Measurements from ENCODE around the gene TTYH3.

DNA sequence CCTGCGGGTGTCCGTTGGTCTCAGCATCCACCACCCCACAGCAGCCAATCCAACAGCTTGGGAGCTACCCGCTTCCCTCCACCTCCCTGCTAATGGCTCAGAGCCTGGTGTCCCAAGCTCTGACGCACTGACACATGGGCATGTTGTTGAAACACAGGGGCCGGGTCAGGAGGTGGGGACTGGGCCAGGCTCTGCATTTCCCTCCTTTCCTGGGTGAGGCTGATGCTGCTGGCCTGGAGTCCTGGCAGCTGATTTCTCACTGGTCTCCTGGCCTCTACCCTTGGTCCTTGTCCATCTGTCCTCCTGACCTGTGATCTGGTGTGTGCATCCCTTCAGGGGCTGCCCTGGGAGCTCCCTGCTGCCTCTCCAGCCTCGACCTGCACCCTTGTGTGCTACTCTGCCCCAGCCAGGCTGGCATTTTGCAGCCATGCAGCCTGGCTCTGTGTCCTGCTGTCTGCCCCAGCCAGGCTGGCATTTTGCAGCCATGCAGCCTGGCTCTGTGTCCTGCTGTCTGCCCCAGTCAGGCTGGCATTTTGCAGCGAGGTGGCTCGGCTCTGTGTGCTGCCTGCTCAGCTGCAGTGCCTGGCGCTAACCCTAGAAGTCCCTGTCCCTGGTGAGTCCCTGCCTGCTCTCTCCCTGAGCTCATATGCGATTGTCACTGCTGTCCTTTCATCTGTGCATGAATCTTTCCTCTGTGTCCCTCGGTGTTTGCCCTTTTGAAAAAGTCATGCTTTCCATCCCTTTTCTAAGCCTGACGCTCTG lies 70.2 kb downstream of the TTYH3 start:
- TF ChIP-seq, protein P1, sequence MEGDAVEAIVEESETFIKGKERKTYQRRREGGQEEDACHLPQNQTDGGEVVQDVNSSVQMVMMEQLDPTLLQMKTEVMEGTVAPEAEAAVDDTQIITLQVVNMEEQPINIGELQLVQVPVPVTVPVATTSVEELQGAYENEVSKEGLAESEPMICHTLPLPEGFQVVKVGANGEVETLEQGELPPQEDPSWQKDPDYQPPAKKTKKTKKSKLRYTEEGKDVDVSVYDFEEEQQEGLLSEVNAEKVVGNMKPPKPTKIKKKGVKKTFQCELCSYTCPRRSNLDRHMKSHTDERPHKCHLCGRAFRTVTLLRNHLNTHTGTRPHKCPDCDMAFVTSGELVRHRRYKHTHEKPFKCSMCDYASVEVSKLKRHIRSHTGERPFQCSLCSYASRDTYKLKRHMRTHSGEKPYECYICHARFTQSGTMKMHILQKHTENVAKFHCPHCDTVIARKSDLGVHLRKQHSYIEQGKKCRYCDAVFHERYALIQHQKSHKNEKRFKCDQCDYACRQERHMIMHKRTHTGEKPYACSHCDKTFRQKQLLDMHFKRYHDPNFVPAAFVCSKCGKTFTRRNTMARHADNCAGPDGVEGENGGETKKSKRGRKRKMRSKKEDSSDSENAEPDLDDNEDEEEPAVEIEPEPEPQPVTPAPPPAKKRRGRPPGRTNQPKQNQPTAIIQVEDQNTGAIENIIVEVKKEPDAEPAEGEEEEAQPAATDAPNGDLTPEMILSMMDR (IDR thresholded peaks at IDR 0.05; ENCODE audit: low read depth, low read length, poor library complexity, severe bottlenecking): no peak
- no peak for TF ChIP-seq EZH2phosphoT487 (IDR thresholded peaks at IDR 0.05; ENCODE audit: borderline replicate concordance, low read length)

Data from DOHH2 (cell line).